ENCODE data around the gene ANKRD13D. TPM values are rescaled to one million over a fixed set of nuclear protein-coding genes. Genes with fewer than 3 reads are reported as not detected.

The ANKRD13D gene
- total and polyA plus RNA-seq, 8 donors: 9.8 to 60.7 (median 14.9) TPM

DNA sequence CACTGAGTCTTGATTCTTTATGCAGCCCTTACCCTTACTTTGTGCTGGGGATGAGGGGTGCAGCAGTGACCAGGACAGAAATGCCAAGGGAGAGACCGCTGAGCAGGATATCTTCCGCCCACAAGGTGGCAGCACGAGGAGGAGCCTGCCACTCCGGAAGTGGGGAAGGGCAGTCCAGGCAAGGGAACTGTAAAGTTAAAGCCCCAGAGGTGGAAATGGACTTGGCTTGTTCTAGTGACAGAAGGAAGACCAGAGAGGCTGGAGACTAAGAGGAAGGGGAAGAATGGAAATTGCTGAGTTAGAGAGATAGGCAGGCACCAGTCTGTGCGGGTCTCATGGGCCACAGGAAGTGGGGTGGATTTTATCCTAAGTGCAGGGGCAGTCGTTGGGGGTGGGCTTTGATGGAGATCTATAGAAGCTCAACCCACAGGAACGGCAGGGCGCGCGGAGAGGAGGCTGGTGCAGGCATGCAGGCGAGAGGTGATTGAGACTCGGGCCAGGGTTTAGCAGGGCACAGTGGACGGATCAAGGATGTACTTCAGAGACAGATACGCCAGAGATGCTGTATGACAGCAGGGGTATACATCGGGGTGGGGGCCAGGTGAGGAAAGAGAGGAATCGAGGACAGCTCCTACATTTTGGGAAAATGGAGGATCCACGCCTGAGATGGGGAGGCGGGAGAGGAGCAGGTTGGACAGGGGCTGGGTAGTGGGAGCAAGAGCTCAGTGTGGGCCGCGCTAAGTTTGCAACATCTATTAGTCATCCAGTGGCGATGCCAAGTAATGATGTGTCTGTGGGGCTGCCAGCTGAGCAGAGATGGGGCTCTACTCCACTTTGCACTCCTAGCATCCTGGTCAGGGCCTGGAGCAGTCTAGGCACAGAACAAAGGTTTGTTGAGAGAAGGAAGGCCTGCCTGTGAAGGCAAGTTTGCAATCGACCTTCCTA, 26.1 kb upstream of the ANKRD13D start:
- peak; percentile 74 to 92 (median 85) for DNase-seq
- Histone ChIP-seq H3K4me3 (no peak overlapping the region), H3K9me3 (no peaks in the 10 kb centered on the region), H3K4me1 (peaks cover 7 to 8% (median 8%) of the 10 kb centered on the region in 3 donors), H3K36me3 (no peaks in the 10 kb centered on the region), H3K27ac (peak overlapping the region in 3 of 4 donors; percentile 10 to 60 (median 24)), H3K27me3 (no peaks in the 10 kb centered on the region)
- TF ChIP-seq, protein P1, sequence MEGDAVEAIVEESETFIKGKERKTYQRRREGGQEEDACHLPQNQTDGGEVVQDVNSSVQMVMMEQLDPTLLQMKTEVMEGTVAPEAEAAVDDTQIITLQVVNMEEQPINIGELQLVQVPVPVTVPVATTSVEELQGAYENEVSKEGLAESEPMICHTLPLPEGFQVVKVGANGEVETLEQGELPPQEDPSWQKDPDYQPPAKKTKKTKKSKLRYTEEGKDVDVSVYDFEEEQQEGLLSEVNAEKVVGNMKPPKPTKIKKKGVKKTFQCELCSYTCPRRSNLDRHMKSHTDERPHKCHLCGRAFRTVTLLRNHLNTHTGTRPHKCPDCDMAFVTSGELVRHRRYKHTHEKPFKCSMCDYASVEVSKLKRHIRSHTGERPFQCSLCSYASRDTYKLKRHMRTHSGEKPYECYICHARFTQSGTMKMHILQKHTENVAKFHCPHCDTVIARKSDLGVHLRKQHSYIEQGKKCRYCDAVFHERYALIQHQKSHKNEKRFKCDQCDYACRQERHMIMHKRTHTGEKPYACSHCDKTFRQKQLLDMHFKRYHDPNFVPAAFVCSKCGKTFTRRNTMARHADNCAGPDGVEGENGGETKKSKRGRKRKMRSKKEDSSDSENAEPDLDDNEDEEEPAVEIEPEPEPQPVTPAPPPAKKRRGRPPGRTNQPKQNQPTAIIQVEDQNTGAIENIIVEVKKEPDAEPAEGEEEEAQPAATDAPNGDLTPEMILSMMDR (IDR thresholded peaks at IDR 0.05): peak; percentile 60 to 76 (median 70)
- ATAC-seq: peak; percentile 62 to 81 (median 76)
- no peak for FAIRE-seq
- 46 to 47% methylated on average over 22 of the region's 22 CpGs for WGBS, 2 donors
- intact Hi-C loops (cut with DNase I): no loop called here

DNA sequence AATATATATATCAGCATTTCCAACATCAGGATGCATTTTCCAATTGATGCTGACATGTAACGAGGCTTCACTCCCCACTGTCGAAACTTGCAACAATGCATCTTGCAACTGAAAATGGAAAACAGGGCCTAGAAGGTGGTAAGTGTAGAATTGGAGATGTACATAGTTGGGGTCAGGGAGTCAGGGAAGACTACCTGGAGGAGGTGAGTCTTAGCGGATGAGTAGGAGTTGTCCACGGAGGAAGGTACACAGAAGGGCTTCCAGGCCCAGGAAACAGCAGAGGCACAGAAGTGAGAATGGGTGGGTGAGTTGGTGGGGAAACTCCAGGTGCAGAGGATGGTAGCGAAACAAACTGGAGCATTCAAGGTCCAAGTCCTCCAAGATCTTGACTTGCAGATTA, 24.8 kb upstream of the ANKRD13D start:
- DNase-seq (no peak), ATAC-seq (no peak), FAIRE-seq (no peak)
- Histone ChIP-seq H3K4me3 (no peak overlapping the region), H3K27me3 (no peaks in the 10 kb centered on the region), H3K4me1 (peaks cover 17 to 21% (median 20%) of the 10 kb centered on the region in 3 donors), H3K36me3 (no peaks in the 10 kb centered on the region), H3K9me3 (no peaks in the 10 kb centered on the region), H3K27ac (no peak overlapping the region)
- TF ChIP-seq, protein P1 (IDR thresholded peaks at IDR 0.05): no peak
- WGBS, 2 donors: 94 to 99% methylated on average over 5 of the region's 5 CpGs
- intact Hi-C loops (cut with DNase I): no loop called here

DNA sequence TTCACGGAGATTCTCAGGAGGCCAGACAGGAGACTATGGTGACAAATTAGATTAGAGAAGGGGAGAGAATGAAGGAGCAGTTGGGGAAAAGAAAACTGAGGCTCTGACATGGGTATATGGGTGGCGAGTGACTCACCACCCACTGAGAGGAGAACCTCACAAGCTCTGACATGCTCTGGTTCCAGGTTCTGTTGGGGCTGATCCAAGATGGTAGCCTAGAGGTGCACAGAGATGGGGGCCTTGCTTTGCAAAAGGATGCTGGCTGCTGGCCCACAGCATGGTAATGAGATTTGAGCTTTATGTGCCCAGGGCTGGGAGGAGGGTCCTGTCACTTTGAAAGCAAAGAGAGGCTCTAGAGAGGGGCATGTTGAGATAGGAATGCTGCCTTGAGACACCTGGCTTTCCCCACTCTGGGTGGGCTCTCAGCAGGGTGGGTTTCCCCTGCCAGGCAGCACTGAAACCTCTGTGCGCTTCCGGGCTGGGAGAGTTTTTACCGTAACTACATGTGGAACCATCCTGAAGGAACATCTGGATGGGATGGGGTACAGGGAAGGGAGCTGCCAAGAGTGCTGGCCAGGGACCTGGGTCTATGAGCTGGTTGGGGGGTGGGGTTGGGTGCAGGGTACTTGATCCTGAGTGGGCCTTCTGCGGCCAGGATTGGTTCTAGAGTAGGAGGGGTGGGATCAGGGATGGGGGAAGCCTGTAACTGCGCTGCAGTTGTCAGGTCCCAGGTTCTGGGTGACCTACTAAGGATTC, 24.0 kb upstream of the ANKRD13D start:
- intact Hi-C loops (cut with DNase I): loop anchor here in 2 of 3 donors (5.0 kb wide), 2 partner anchors 47 to 112 kb away; no protein-coding TSS in a partner anchor
- 81 to 88% methylated on average over 7 of the region's 7 CpGs for WGBS, 2 donors
- ATAC-seq: no peak
- H3K36me3 ChIP-seq: no peaks in the 10 kb centered on the region
- H3K4me3 ChIP-seq: no peak overlapping the region
- no peaks in the 10 kb centered on the region for H3K9me3 ChIP-seq
- peak in 2 of 6 donors; percentile 24 to 47 for DNase-seq
- H3K4me1 ChIP-seq: peaks cover 21 to 29% (median 28%) of the 10 kb centered on the region in 3 donors
- TF ChIP-seq, protein P1 (IDR thresholded peaks at IDR 0.05): no peak
- FAIRE-seq: no peak
- no peaks in the 10 kb centered on the region for H3K27me3 ChIP-seq
- no peak overlapping the region for H3K27ac ChIP-seq

DNA sequence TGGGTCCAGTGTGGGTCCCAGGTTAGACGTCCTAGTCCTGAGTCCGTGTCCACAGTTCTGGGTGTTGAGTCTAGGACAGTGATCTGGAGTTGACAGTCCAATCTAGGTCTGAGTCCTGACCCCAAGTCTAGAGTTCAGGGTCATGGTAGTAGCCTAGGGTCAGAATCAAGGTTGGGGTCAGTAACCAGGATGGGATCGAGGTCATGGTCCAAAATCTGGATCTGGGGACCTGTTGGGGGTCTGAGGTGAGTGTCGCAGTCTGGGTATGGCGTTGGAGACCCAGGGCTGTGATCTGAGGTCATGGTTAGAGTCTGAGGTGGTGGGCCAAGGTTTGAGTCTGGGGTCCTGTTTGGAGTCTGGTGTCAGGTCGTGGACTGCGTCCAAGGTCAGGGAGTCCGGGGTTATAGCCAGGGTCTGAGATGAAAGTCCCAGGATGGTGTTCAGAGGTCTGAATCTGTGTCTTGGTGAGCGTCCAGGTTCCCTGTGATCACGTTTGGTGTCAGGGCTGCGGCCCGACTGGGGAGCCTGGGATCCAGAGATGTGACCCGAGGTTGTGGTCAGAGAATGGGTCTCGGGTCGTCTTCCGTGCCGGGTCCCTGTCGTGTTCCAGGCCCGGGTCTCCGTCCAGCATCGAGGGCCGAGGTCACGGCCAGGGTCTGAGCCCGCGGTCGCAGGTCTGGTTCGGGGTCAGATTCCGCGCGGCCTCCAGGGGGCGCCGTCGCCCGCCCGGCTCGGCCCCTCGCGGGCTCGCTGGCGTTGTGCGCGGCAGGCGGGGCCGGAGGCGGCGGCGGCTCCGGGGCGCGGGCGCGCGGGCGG, 23.3 kb upstream of the ANKRD13D start:
- Histone ChIP-seq H3K27ac (peak overlapping the region in 3 of 4 donors; percentile 18 to 67 (median 42)), H3K27me3 (no peaks in the 10 kb centered on the region), H3K9me3 (no peaks in the 10 kb centered on the region), H3K36me3 (no peaks in the 10 kb centered on the region), H3K4me3 (peak overlapping the region in 2 of 4 donors; percentile 28 to 92), H3K4me1 (peaks cover 21 to 30% (median 29%) of the 10 kb centered on the region in 3 donors)
- ATAC-seq (peak; percentile 69 to 78 (median 74)), DNase-seq (peak; percentile 66 to 96 (median 84)), FAIRE-seq (no peak)
- TF ChIP-seq, protein P1 (IDR thresholded peaks at IDR 0.05): peak; percentile 56 to 77 (median 68)
- intact Hi-C loops (cut with DNase I): loop anchor here in 2 of 3 donors (5.0 kb wide), 2 partner anchors 46 to 111 kb away; no protein-coding TSS in a partner anchor
- WGBS, 2 donors: 7 to 18% methylated on average over 24 to 54 of the region's 54 CpGs
